ENCODE measurements around the gene BLOC1S5. TPM values are rescaled to one million over a fixed set of nuclear protein-coding genes. Genes with fewer than 3 reads are reported as not detected.

Gene BLOC1S5
- total RNA-seq, 3 donors from 2014 or later = 11.8 to 13.8 (median 12.2) TPM

- H3K4me3 ChIP-seq = no peak overlapping the region
- DNase-seq = no peak
- no peak for TF ChIP-seq CTCF (IDR thresholded peaks at IDR 0.05)
- H3K9me3 ChIP-seq = no peaks in the 10 kb centered on the region
- H3K4me1 ChIP-seq (ENCODE audit: low read depth) = no peaks in the 10 kb centered on the region
- intact Hi-C loops (cut with DNase I, micrococcal nuclease) = no loop called here
- H3K36me3 ChIP-seq (ENCODE audit: low read depth) = no peaks in the 10 kb centered on the region
- no peak for ATAC-seq
These were observed 66.9 kb downstream of the BLOC1S5 start for GRCh38 chr6:7997286-7997685.

DNA sequence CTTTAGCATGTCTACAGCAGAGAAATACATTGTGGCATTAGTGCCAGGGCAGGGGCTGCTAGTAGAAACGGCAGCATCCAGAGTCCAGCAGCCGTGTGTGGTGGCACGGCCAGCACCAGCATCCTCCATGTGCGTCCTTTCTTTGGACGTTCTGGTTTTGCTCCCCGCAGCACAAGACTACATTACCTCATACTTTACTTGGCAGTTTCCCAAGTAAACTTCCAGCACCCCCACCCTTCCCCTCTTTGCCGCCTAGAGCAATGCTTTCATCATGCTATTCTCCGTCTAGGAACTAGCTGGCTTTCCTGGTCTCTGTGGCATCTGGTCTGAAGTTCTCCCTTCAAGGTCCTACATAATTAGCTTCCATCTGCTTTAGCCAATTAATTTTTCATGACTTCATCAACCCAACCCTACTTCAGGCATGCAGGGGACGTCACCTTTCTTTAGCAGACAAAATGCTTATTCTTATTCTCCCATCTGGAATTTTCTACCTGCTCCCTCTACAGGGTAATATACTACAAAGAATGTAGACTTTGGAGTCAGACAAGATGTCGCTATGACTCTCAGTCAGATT lies 67.6 kb downstream of the BLOC1S5 start:
- TF ChIP-seq CTCF (IDR thresholded peaks at IDR 0.05) = no peak
- intact Hi-C loops (cut with DNase I, micrococcal nuclease) = no loop called here
- ATAC-seq = no peak
- H3K4me3 ChIP-seq = no peak overlapping the region
- H3K36me3 ChIP-seq (ENCODE audit: low read depth) = no peaks in the 10 kb centered on the region
- no peaks in the 10 kb centered on the region for H3K4me1 ChIP-seq (ENCODE audit: low read depth)
- no peaks in the 10 kb centered on the region for H3K9me3 ChIP-seq
- no peak for DNase-seq

DNA sequence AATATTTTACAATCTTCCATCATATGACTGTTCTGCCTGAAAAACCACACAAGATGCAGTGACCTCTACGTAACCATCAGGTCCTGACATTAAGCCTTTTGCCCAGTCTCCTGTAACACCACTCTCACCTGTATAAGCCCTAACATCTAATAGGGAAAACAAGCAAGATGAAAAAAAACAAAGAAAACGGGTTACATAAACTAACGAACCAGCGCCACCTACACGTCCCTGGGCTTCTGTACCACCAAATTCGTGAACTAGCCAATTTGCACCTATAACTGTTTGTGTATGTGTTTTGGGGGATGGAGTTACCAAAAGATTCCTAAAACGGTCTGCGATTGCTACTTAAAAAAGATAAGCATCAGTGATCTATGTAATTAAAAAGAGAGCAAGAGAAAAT lies 70.2 kb downstream of the BLOC1S5 start:
- Histone ChIP-seq H3K9me3 (no peaks in the 10 kb centered on the region), H3K4me1 (ENCODE audit: low read depth) (no peaks in the 10 kb centered on the region), H3K36me3 (ENCODE audit: low read depth) (no peaks in the 10 kb centered on the region), H3K4me3 (no peak overlapping the region)
- TF ChIP-seq CTCF (IDR thresholded peaks at IDR 0.05) = no peak
- ATAC-seq (no peak), DNase-seq (no peak)
- intact Hi-C loops (cut with DNase I, micrococcal nuclease) = no loop called here

GRCh38 chr6:7993399-7993798 lies 70.8 kb downstream of the BLOC1S5 start:
- Histone ChIP-seq H3K4me1 (ENCODE audit: low read depth) (no peaks in the 10 kb centered on the region), H3K9me3 (no peaks in the 10 kb centered on the region), H3K36me3 (ENCODE audit: low read depth) (no peaks in the 10 kb centered on the region), H3K4me3 (no peak overlapping the region)
- intact Hi-C loops (cut with DNase I, micrococcal nuclease) = no loop called here
- no peak for ATAC-seq
- TF ChIP-seq CTCF (IDR thresholded peaks at IDR 0.05) = no peak
- no peak for DNase-seq

- ATAC-seq (peak; percentile 61), DNase-seq (peak in 1 of 3 donors; percentile 34)
- Histone ChIP-seq H3K4me1 (ENCODE audit: low read depth) (no peaks in the 10 kb centered on the region), H3K9me3 (no peaks in the 10 kb centered on the region), H3K4me3 (no peak overlapping the region), H3K36me3 (ENCODE audit: low read depth) (no peaks in the 10 kb centered on the region)
- intact Hi-C loops (cut with DNase I, micrococcal nuclease) = no loop called here
- TF ChIP-seq CTCF (IDR thresholded peaks at IDR 0.05) = no peak
These were observed 72.0 kb downstream of the BLOC1S5 start for GRCh38 chr6:7992002-7992815.
